HG03025 (cell line): ENCODE data around the gene NEXMIF.
"Not testable (repeated sequence)": the region's sequence is repeated elsewhere in the genome, so short reads cannot be mapped to it uniquely, and the experiment has no call there.

Experiments used
- ATAC-seq: cut with Tn5 transposase; IDR thresholded peaks from one replicate; pipeline ENCODE4 v1.9.1; 2021; ENCODE audit warnings: mild to moderate bottlenecking, moderate library complexity; ENCODE audit not compliant: unreplicated experiment, low FRiP score

The NEXMIF gene

DNA sequence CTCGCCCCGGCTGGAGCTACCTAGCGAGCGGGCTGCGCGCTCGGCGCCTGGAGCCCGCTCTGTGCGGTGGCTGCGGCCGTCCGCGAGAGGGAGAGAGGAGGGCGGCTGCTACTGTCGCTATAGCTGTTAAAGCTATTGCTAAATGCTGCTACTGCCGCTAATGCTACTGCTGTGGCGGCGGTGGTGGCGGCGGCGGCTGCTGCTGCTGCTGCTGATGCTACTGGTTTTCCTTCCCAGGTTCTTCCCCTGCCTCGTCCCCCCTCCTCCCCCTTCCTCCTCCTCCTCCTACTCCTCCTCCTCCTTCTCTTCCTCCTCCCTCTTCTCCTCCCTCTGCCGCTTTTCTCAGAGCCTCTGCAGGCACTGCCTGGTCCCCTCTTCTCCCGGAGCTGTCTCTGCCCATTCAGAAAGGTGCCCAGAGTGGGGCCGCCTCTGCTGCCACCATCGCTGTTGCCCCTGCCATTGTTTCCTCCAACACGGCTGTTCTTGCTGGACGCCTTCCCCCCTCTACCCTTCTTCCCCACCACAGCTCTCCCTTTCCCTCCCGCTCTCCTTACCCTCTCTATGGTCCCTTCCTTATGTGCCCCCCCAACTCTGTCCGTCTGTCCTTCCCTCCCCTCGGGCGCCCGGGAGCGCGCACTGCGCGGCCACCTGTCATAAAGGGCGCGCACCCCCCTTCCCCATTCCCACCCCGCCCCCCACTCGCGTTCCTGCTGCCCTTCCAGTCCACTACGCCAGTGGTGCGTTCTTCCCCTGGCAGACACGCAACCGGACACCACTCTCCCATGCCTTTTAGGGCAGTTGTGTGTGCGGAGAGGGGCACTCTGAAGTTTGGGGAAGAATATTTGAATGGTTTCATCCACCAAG lies at the start of gene NEXMIF:
Gene NEXMIF, minus strand, starts transcription at position 228 of the 864 bp plus-strand sequence.
- ATAC-seq, result peak; percentile 48

DNA sequence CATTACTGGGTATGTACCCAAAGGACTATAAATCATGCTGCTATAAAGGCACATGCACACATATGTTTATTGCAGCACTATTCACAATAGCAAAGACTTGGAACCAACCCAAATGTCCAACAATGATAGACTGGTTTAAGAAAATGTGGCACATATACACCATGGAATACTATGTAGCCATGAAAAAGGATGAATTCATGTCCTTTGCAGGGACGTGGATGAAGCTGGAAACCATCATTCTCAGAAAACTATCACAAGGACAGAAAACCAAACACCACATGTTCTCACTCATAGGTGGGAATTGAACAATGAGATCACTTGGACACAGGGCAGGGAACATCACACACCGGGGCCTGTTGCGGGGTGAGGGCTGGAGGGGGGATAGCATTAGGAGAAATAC lies 36.7 kb upstream of the NEXMIF start:
- not testable (repeated sequence) for ATAC-seq

DNA sequence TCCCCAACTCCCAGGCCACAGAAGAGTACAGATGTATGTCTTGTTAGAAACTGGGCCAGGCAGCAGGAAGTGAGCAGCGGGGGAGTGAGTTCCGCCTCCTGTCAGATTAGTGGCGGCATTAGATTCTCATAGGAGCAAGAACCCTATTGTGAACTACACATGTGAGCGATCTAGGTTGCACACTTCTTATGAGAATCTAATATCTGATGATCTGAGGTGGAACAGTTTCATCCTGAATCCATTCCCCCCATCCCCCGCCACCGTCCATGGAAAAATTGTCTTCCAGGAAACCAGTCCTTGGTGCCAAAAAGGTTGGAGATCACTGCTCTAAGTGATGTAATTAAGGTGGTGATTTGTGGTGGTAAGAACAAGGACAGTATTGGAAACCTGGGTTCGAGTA lies 24.5 kb upstream of the NEXMIF start:
- no peak for ATAC-seq

DNA sequence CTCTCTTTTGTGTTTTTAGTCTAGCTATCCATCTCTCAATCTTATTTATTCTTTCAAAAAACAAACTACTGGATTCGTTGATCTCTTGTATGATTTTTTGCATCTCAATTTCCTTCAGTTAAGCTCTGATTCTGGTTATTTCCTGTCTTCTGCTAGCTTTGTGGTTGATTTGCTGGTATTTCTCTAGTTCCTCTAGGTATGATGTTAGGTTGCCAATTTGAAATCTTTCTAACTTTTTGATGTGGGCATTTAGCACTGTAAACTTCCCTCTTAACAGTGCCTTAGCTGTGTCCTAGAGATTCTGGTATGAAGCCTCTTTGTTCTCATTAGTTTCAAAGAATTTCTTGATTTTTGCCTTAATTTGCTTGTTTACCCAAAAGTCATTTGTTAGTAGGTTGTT lies 15.2 kb upstream of the NEXMIF start:
- no peak for ATAC-seq

DNA sequence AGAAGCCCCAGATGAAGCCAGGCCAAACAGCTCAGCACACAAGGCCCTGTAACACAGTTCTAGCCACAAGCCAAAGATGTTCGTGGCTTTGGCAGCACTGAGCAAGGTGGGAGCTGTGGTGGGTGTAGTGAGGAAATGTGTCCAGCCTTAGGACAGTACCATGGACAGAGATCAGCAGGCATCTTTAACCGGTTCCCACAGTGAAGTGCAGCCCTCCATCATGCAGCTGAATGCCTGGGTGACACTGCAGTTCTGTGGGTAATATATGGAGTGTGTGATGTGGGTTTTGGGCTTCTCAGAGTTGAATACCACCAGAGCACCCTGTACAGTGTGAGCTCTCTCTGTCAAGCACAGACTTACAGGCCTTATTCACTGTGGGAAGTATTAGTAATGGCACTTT lies 6.0 kb upstream of the NEXMIF start:
- no peak for ATAC-seq

DNA sequence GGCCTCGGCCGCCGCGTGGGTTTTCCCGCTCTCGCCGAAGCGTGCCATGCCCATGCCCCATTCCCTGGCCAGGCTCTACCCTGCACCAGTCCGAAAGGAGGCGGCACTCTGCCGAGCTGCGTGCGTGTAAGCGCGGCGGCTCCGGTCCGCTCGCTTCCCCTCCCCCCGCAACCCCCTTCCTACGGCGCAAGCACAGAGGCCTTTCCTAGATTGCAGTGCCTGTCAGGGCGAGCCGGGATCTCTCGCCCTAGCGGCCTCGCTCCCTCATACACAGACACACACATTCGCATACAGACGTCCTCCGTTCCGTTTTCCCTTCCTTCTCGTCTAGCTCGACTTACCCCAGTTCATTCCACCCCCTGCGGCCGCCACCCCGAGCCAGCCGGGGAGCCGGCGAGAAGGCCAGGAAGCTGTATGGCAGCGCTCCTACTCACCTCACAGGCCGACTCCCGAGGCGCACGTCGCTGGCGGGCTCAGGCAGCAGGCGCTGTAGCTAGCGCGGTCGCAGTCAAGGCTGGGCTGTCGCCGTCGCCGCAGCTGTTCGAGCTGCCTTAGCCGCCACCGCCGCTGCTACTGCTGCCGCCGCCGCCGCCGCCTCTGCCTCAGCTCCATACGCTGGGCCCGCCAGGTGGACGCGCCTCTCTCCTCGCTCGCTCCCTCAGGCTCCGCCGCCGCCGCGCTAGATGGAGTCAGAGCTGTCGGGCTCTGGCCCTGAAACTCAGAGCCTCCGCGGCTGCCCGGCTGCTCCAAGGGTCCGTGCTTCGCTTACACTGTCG lies 615 bp downstream of the NEXMIF start:
- peak; percentile 45 for ATAC-seq

DNA sequence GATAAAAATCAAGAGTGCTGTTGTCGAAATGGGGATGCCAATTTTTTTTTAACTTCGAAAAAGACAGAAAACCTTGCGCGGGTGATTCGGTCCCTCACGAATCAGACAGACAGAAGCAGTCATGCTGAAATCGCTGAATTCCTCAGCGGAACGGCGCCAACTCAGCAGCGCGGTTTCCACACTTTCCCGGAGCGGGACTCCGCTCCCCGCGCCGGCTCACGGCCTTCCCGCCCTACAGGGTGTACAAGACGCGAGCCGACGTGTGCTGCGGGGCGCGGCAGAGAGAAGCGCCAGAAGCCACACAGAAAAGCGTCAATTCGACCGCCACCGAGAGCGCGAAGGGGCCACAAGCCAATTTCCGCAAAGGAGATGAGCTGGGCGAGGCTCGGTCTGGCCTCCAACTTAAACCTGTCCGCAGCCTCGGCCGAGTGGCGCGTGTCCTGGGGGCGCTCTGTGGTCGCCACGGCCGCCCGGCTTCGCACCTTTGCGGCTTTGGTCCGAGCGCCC lies 1.3 kb downstream of the NEXMIF start:
- ATAC-seq, result peak; percentile 19

DNA sequence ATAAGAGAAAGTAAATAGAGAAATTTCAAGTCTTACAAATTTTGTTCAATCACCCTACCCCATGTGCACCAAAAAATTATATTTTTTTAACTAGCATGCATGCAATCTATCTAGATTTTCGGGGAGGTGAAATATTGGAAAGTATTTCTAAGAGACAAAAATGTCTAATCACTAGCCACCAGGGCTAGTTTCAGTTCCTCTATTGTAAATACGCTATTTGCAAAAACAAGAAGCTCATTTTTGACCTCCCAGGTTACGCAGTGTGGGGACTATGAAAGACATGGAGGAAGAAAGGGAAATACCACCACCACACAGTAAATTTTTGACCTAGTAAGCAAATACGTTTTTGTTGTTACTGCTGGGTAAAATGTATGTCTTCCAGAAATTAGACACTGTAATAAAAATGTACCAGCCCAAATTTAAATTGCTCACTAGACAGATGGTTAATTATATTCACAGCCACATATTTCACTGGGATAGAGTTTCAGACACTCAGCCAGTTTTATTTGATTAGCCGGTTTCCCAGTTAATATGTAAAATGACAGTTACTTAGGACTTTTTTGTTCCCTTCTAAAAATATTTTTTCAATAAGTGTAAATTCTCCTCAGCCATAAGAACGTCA lies 2.2 kb downstream of the NEXMIF start:
- ATAC-seq, result peak; percentile 55

DNA sequence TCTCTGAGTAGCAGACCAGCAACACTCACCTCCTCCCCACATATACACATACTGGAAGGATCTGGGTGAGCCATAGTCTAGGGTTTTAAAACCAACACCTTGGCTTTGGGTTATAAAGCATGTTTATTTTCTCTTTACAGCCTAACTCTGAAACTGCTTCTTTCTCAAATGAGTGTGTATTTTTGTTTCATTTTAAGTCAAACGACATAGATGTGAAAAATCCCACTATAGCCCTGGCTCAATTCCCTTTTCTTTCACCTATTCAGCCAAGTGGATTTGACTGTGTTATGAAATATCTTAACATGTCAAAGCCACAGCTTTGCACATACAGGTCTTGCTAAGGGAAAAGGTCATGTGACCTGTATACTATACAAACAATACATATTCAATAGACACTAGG lies 13.8 kb downstream of the NEXMIF start:
- ATAC-seq, result no peak

DNA sequence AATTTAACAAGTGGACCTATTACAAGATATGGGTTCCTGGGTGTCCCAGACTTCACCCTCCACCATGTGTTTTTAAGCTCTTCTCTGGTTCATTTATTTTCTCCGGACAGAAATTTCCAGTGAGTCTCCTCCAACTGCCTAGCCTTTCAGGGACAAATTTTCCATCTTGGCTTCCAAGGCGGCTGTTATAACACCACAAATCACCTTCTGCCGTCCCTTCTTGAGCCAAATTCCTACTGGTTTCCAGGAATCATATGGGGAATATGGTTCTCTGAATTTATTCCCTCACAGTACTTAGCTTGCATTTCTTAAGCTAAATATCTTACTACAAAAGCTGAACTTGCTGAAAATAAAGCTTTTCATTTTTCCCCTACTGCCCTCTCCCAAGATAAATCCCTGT lies 18.8 kb downstream of the NEXMIF start:
- ATAC-seq, result no peak

DNA sequence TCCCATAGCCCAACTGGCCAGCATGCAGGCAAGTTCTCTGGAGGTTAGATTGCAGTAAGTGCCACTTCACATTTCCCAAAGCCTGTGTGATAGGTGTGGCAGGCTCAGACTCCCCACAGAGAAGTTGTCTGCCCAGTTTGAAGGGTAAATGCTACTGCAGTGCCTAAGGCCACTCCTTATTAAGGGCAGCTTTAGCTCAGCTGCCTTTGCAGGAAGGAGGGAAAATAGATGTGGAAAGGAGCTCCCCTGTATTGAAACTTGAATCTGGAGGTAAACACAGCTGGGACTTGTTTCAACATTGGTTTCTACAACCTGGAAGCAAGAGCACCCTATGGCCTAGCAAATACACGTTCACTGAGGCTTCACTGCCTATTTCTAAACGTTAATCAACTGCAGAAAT lies 22.4 kb downstream of the NEXMIF start:
- no peak for ATAC-seq

DNA sequence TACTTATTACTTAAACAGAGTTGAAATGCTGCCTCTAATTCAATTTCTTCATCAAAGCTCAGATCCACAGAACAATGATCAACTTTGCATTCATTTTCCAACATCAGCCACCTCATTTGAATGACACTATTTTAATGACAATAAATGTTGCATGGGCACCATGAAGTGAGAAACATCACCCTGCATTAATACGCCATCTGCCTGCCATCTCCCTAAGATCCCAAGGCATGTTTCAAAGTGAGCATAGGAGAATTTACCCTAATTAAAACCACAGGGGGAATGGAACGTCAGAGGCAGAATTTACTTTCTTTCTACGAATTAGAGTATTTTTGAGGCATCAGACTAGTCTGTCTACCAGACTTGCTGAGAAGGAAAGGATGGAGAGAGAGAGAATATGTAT lies 32.7 kb downstream of the NEXMIF start:
- ATAC-seq, result no peak

DNA sequence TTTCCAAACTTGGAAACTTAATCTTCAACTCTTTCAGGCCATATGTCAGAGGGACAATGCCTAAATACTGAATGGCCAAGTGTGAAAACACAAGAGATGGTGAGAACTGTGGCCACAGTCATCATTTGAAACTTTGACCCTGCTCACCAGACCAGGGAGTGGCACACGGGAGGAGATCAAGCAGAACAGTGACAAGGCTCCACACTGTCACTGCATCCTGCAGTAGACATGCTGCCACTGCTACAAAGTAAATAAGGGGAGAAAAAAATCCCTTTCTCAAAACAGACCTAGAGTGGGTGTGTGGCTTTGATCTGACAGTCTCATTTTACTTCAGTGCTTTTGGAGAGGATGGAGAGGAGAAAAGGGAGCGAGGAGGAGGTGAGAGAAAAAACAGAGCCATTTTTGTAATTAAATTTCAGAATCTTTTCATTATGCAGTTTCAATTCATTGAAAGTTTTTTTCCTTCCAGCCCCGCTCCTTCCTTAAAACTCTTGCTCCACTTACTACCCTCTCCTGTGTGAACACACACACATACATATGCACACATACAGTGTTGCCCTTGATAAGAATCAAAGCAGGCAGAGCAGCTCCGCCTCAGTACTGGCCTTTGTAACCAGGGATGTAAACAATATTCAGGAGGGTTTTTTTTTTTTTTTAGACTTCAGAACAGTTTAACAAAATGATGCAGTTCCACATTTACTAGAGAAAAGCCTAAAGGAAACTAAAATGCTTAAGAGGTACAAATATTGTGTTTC lies 34.4 kb downstream of the NEXMIF start:
- ATAC-seq, result peak; percentile 84

DNA sequence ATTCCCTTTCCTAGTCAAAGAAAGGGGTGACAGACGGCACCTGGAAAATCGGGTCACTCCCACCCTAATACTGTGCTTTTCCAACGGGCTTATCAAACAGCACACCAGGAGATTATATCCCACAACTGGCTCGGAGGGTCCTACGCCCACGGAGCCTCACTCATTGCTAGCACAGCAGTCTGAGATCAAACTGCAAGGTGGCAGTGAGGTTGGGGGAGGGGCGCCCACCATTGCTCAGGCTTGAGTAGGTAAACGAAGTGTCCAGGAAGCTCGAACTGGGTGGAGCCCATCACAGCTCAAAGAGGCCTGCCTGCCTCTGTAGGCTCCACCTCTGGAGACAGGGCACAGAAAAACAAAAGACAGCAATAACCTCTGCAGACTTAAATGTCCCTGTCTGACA lies 42.9 kb downstream of the NEXMIF start:
- ATAC-seq, result not testable (repeated sequence)

DNA sequence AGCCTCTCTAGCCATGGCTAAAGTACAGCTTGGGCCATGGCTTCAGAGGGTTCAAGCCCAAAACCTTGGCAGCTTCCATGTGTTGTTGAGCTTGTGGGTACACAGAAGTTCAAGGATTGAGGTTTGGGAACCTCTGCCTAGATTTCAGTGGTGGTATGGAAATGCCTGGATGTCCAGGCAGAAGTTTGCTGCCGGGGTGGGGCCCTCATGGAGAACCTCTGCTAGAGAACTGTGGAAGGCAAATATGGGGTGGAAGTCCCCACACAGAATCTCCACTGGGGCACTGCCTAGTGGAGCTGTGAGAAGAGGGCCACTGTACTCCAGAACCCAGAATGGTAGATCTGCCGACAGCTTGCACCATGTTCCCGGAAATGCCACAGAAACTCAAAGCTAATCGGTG lies 59.5 kb downstream of the NEXMIF start:
- no peak for ATAC-seq

DNA sequence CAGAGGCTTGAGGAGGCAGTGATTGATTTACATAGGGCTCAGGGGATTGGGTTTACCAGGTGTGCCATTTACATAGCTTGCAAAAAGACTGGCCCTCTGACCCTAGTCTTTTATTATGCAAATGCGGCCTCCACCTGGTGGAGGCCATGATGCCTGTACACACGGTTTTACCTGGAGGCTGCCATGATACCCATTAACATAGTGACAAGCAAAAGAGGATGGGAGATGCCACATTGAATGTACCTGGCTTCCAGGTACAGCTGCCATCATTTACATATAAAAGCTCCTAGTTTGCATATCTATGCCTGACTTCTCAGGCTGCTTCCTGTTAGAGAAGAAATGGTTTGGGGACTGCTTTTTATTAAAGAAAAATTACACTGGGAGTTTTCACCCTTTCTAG lies 72.0 kb downstream of the NEXMIF start:
- ATAC-seq, result no peak

DNA sequence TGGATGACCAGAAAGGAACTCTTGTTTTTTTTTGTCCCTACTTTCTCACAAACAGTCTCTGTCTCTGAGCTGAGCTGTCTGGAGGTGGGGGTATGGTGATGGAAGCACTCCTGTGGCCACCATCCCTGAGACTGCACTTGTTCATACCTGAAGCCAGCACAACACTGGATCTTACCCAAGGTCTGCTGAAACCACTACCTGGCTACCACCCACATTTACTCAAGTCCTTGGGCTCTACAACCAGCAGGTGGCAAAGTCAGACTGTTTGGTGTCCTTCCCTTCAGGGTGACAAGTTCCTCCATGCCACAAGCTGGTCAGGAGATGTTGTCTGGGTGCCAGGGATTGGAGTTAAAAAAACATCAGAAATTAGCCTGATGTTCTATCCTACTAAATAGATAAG lies 89.7 kb downstream of the NEXMIF start:
- ATAC-seq, result no peak

DNA sequence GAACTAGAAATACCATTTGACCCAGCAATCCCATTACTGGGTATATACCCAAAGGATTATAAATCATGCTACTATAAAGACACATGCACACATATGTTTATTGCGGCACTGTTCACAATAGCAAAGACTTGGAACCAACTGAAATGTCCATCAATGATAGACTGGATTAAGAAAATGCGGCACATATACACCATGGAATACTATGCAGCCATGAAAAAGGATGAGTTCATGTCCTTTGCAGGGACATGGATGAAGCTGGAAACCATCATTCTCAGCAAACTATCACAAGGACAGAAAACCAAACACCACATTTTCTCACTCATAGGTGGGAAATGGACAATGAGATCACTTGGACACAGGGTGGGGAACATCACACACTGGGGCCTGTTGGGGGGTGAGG lies 105.5 kb downstream of the NEXMIF start:
- not testable (repeated sequence) for ATAC-seq

DNA sequence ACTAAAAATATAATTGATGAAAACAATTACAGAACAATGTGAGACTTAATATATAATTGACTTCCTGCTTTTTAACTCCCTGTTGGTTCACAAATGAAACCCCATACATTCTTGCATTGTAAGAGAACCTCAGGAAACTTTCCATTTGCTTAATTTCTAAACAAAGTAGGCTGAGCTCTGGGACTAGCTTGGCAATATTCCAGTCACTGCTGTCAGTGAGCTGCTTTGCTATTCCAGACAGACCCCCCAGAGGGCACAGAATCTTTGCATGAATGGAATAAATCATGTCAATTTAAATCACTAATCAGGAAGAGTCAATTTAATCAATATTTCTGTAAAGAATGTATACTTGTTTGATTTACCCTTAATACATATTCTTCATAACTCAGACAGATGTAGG lies 110.6 kb downstream of the NEXMIF start:
- no peak for ATAC-seq

DNA sequence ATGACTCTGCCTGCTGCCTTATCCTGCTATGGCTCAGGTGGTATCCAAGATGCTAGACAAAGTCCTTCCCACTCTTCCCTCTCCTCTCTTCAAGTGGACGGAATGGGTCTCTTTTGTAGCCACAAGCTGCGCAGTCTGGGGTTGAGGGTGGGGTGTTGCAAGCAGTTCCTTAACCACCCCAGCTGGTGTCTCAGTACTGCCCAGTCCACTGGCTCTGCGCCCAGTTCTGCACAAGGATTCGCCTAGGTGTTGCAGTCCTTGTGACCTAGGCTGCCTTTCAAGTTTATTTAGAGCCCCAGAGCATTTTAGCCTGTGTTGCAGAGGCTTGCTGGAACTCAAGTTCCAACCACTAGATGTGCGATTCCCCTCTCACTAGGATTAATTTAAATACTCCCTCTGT lies 120.7 kb downstream of the NEXMIF start:
- ATAC-seq, result no peak
